Muscle layer of colon (tissue), 2 donors: ENCODE data around the gene GAS2.

Experiments
- H3K27ac ChIP-seq: one replicate; pipeline ENCODE4 v1.7.0; 2013; ENCODE audit warnings: low read depth, mild to moderate bottlenecking, low read length, moderate library complexity
- H3K27me3 ChIP-seq, 2 donors: one replicate each; pipeline ENCODE4 v1.7.0; 2013; ENCODE audit warnings: low read length in 2 of 2, mild to moderate bottlenecking in 2 of 2; ENCODE audit not compliant: insufficient read depth in 2 of 2, control insufficient read depth in 1 of 2
- H3K36me3 ChIP-seq: one replicate; pipeline ENCODE4 v1.7.0; 2013; ENCODE audit warnings: mild to moderate bottlenecking, low read length; ENCODE audit not compliant: insufficient read depth
- H3K4me1 ChIP-seq: one replicate; pipeline ENCODE4 v1.7.0; 2013; ENCODE audit warnings: mild to moderate bottlenecking, low read length; ENCODE audit not compliant: insufficient read depth
- H3K4me3 ChIP-seq, 2 donors: one replicate each; pipeline ENCODE4 v1.7.0; 2013; ENCODE audit warnings: low read length in 2 of 2, low read depth in 1 of 2, mild to moderate bottlenecking in 1 of 2, moderate library complexity in 1 of 2
- H3K9ac ChIP-seq: one replicate; pipeline ENCODE4 v1.7.0; 2013; ENCODE audit warnings: low read length
- H3K9me3 ChIP-seq: one replicate; pipeline ENCODE4 v1.7.0; 2013; ENCODE audit warnings: mild to moderate bottlenecking, low read length
- donor health status: abdominal sarcoma.
- donor health status: Adenocarcinoma of cecum.

The GAS2 gene

DNA sequence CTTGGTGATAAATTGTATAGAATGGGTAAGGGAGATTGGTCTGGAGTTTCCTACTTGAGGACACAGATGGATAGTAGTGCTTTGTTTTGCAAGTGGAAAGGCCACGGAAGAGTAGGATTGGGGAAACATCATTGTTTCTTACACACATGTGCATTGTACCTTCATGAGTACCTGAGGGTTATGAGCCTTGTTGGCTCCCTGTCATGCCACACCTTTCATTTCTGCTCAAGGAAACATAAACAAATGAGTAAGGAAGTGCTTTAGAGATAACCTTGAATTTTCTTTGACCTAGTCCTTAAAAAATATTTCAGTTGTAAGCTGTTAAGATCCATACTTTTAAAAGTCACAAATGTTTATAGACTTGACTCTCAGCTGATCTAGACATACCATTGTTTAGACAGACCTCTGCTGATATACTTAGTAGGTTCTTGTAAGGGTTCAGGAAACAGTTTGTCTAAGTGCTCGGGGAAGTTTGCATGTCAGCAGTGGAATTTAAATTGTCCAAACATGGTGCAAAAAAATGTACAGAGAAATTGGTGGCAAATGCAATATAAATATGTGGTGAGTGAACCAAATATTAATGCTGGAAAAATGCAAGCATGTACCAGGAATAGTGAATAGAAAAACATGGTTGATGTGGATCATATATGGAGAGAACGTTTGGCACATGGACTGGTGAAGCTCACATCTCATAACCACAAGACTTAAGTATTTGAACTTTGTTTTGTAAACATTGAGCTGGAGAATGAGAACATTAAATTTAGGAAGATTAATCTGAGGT, 40.9 kb downstream of the GAS2 start:
- Histone ChIP-seq H3K9ac (no peak overlapping the region), H3K4me1 (no peaks in the 10 kb centered on the region), H3K36me3 (no peaks in the 10 kb centered on the region), H3K27me3 (no peaks in the 10 kb centered on the region), H3K4me3 (no peak overlapping the region), H3K9me3 (no peaks in the 10 kb centered on the region), H3K27ac (no peak overlapping the region)

DNA sequence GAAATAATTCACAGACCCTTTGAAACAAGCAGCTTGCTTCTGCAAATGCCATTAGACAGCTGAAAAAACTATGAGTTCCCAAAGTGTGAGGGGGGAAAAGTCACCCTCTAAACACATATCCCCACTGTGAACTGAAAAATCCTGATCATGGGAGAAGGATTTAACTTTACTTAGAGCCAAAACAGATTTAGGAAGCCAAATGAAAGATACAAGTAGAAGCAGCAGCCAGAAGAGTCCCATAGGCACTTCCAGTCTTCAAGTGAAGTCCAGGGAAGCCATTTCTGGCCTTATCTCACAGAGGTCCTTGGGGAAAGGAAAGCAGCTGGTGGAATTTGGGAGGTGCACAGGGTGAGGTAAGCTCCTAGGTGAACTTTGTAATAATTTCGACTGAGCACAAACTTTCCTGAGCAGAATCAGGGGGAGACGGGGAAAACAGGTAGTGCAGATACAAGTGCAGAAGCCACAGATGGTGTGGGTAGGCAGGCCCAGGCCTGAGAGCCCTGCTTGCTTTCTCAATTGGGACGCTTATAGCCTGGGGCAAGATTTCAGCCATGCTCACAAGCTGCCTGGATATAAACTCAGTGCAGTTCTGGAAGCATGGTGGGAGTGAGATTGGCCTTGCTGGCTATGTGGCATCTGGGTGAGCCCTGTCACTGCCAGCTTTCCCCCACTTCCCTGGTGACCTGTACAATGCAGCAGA, 44.8 kb downstream of the GAS2 start:
- Histone ChIP-seq H3K4me3 (no peak overlapping the region), H3K9ac (no peak overlapping the region), H3K27me3 (no peaks in the 10 kb centered on the region), H3K4me1 (no peaks in the 10 kb centered on the region), H3K36me3 (no peaks in the 10 kb centered on the region), H3K9me3 (no peaks in the 10 kb centered on the region), H3K27ac (no peak overlapping the region)

DNA sequence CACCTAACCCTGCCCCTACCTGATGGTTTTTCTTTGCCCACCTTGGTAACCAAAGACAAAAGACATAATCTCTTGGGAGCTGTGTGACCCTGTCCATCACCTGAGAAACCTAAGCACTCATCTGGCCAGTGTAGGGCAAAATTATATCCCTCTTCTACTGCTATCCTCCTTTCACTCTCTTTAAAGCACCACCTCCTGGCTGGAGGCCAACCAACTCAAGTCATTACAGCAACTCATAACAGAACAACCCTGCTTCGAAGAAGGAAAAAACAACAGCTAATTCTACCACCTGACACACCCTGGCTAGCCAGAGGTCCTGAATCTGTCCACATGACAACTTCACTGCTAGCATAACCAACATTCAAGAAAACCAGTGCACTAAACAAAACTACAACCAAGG, 45.5 kb downstream of the GAS2 start:
- no peak overlapping the region for H3K27ac ChIP-seq
- no peaks in the 10 kb centered on the region for H3K27me3 ChIP-seq
- no peak overlapping the region for H3K4me3 ChIP-seq
- H3K9ac ChIP-seq: no peak overlapping the region
- H3K9me3 ChIP-seq: no peaks in the 10 kb centered on the region
- H3K4me1 ChIP-seq: no peaks in the 10 kb centered on the region
- H3K36me3 ChIP-seq: no peaks in the 10 kb centered on the region

DNA sequence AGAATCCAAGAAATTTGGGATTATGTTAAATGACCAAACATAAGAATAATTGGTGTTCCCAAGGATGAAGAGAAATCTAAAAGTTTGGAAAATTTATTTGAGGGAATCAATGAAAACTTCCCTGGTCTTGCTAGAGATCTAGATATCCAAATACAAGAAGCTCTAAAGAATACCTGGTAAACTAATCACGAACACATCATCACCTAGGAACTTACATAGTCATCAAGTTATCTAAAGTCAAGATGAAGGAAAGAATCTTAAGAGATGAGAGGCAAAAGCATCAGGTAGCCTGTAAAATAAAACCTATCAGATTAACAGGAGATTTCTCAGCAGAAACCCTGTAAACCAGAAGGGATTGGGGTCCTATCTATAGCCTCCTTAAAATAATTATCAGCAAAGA, 46.9 kb downstream of the GAS2 start:
- Histone ChIP-seq H3K27me3 (no peaks in the 10 kb centered on the region), H3K4me1 (no peaks in the 10 kb centered on the region), H3K9me3 (no peaks in the 10 kb centered on the region), H3K9ac (no peak overlapping the region), H3K27ac (no peak overlapping the region), H3K36me3 (no peaks in the 10 kb centered on the region), H3K4me3 (no peak overlapping the region)

DNA sequence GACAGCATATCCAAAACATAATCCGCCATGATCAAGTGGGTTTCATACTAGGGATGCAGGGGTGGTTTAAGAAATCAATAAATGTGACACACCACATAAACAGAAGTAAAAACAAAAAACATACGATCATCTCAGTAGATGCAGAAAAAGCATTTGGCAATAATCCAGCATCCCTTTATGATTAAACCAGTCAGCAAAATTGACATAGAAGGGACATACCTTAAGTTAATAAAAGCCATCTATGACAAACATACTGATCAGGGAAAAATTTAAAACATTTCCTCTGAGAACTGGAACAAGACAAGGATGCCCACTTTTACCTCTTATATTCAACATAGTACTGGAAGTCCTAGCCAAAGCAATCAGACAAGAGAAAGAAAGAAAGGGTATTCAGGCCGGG, 49.6 kb downstream of the GAS2 start:
- no peaks in the 10 kb centered on the region for H3K36me3 ChIP-seq
- H3K27me3 ChIP-seq: no peaks in the 10 kb centered on the region
- H3K9me3 ChIP-seq: no peaks in the 10 kb centered on the region
- H3K9ac ChIP-seq: no peak overlapping the region
- no peaks in the 10 kb centered on the region for H3K4me1 ChIP-seq
- H3K27ac ChIP-seq: no peak overlapping the region
- no peak overlapping the region for H3K4me3 ChIP-seq

DNA sequence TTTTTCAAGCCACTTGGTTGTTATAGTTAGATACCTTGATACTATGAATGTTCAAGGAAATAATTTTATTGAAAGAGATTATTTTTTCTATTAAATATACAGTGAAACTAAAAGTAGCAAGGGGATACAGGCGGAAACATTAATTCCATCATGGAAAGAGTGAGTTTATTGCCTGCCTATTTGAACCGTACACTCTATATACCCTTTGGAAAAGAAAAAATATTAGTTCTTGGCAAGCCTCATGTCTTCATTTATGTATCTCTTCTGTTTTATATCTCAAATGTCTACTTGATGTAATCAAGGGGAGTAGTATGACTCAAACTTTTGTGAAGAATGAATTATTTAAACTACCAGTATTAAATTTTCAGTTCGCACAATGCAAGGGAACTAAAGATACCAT, 54.0 kb downstream of the GAS2 start:
- Histone ChIP-seq H3K4me3 (no peak overlapping the region), H3K4me1 (no peaks in the 10 kb centered on the region), H3K9ac (no peak overlapping the region), H3K9me3 (no peaks in the 10 kb centered on the region), H3K27me3 (no peaks in the 10 kb centered on the region), H3K27ac (no peak overlapping the region), H3K36me3 (no peaks in the 10 kb centered on the region)

DNA sequence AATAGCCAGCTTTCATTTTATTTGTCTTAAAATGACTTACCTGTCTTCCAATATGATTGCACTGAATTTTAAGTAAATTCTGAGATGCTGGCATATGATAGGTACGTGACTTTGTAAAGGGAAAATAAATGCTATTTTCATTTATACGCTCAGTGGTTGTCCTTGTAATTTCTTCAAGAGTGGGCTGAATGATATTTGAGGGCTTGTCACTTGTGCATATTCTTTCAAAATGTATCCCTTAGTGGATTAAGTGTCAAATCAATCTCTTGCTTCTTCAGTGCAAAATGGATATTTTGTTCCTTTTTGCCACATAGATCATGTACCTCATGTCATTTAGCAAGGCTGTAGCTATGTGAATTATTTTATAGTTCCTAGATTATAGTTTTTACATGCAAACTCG, 56.9 kb downstream of the GAS2 start:
- H3K36me3 ChIP-seq: no peaks in the 10 kb centered on the region
- H3K9ac ChIP-seq: no peak overlapping the region
- H3K9me3 ChIP-seq: no peaks in the 10 kb centered on the region
- H3K4me1 ChIP-seq: no peaks in the 10 kb centered on the region
- H3K27ac ChIP-seq: no peak overlapping the region
- H3K27me3 ChIP-seq: no peaks in the 10 kb centered on the region
- no peak overlapping the region for H3K4me3 ChIP-seq

DNA sequence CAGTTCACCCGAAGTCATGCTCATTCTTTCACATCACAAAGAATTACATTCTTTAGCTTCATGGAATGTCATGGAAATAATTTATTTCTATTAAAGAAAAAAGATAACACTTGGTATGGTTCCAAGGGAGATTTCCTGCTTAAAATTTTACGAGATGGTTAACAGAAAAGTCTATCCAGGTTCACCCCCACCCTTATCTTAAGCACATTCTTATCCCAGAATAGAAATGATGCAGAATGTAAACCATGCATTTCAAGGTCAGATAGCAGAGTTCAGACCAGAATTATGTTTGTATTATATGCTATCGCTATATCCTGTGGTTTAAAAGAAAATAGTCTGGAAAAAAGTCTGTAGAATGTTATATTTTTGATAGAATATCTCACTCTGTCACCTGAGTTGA, 58.7 kb downstream of the GAS2 start:
- Histone ChIP-seq H3K9me3 (no peaks in the 10 kb centered on the region), H3K4me1 (no peaks in the 10 kb centered on the region), H3K27ac (no peak overlapping the region), H3K36me3 (no peaks in the 10 kb centered on the region), H3K9ac (no peak overlapping the region), H3K4me3 (no peak overlapping the region), H3K27me3 (no peaks in the 10 kb centered on the region)

DNA sequence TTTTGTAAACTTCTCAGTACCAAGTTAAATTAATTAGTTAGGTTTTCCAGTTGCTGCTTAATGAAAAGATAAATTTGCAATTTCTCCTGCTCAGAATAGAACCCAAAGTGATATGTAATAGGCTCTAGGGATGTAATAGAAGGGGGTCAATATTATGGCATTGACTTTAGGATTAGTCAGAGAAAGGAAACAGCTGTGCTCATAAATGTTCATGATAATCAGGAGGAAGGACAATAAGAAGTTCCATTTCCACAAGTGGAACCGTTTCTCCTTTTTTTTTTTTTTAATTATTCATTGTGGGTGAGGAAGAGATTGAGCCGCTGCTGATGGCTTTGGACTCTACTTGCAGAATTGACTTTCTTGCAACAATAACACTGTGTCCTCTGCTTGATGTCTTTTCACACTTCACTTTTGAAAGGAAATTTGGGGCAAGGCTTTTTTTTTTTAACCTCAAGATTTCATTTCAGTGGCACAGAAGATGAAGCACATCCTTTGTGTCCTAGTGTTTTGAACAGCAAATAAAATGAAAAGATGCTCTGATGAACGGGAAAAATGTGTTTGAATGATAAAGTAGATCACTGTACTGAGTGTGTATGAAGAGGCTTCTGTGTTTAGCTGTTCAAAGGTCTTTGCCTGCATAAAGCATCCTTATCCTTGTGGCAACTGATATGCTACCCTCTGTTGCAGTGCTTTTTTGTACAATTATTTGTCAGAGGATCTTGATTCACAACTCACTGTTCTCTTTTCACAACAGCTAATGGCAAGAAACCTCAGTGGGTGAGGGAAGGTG, 62.4 kb downstream of the GAS2 start:
- no peak overlapping the region for H3K9ac ChIP-seq
- no peaks in the 10 kb centered on the region for H3K27me3 ChIP-seq
- no peak overlapping the region for H3K27ac ChIP-seq
- H3K36me3 ChIP-seq: no peaks in the 10 kb centered on the region
- H3K4me3 ChIP-seq: no peak overlapping the region
- H3K4me1 ChIP-seq: no peaks in the 10 kb centered on the region
- no peaks in the 10 kb centered on the region for H3K9me3 ChIP-seq

DNA sequence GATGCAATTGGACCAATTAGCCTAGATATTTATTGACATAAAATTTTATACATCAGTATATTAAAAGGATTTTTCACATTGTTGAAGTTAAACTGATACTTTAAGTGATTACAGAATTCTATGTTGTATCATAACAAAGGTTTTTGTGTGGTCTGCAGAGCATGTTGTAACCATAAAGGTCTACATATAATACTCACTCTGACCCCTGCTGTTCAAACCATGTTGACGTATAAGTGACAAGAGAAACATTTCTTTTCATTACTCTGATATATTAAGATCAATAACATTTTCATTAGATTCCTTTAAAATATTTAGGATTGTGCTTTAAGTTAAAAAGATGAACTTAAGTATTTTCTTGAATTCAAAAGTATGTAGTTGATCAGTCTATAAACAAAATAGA, 63.9 kb downstream of the GAS2 start:
- Histone ChIP-seq H3K4me3 (no peak overlapping the region), H3K4me1 (no peaks in the 10 kb centered on the region), H3K27me3 (no peaks in the 10 kb centered on the region), H3K36me3 (no peaks in the 10 kb centered on the region), H3K27ac (no peak overlapping the region), H3K9ac (no peak overlapping the region), H3K9me3 (no peaks in the 10 kb centered on the region)

DNA sequence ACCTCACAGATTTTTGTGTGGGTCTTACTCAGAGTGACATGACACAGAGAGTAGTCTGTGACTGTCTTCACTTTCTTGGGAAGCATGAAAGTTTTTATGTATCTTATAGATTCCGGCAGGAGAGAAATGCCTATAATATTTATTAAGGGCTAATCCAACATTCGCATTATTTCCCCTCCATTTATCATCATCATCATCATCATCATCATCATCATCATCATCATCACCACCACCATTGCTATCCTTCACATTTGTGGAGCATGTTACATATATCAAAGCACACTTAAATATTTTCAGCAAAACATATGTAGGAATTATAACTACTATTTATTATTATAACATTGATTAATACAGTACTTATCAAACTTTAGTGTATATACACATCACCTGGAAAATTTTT, 66.2 kb downstream of the GAS2 start:
- no peaks in the 10 kb centered on the region for H3K4me1 ChIP-seq
- H3K4me3 ChIP-seq: no peak overlapping the region
- H3K27ac ChIP-seq: no peak overlapping the region
- H3K27me3 ChIP-seq: no peaks in the 10 kb centered on the region
- H3K9ac ChIP-seq: no peak overlapping the region
- no peaks in the 10 kb centered on the region for H3K36me3 ChIP-seq
- H3K9me3 ChIP-seq: no peaks in the 10 kb centered on the region
